A549 treated with AZD9567 at 1 μM for 4 hours (cell line): ENCODE data around the gene HOMER1. TPM values are rescaled to one million over a fixed set of nuclear protein-coding genes. Genes with fewer than 3 reads are reported as not detected.

Experiments
- total RNA-seq: library from RNA; stranded (reverse); fragments of 200-300 nt; extraction: Qiagen RNA extraction; gene quantifications from 5 replicates; pipeline ENCODE4 v1.2.3, GENCODE V29; 2022; ENCODE audit not compliant: insufficient read depth

HOMER1 gene
- total RNA-seq: 3.8 to 14.5 TPM (median 4.0 TPM) in 5 replicates

GRCh38 chr5:79513704-79514390 lies at the start of gene HOMER1:
Gene HOMER1, minus strand, starts transcription at chr5:79514134. Its CDS starts 1,360 bp downstream, at chr5:79512774.

Other genes starting within 250 kb of the HOMER1 start
- gene TENT2, start 98.3 kb upstream of the HOMER1 start, total RNA-seq: 18.6 to 22.5 TPM (median 20.3 TPM) in 5 replicates
- gene CMYA5, start 175.7 kb upstream of the HOMER1 start, total RNA-seq: 0.10 to 0.23 TPM (median 0.17 TPM) in 4 of 5 replicates, not detected in the other